Ovary (tissue), 9 donors: ENCODE measurements around the gene SPRR1A. TPM values are rescaled to one million over a fixed set of nuclear protein-coding genes. Genes with fewer than 3 reads are reported as not detected.

Experiments
- DNase-seq, 5 donors: peaks; one replicate each; pipeline ENCODE4 v3.0.0-alpha.2; 2019 to 2020
- H3K27ac ChIP-seq, 2 donors: fragments of 200-600 bp; one replicate each; pipeline versions ENCODE4 v1.5.1 to v1.8.0; 2019 to 2022
- H3K27me3 ChIP-seq: fragments of 200-600 bp; one replicate; pipeline ENCODE4 v1.8.0; 2022
- H3K36me3 ChIP-seq: fragments of 200-600 bp; sonication (generic); one replicate; pipeline ENCODE4 v1.5.1; 2019
- H3K4me1 ChIP-seq: one replicate; pipeline ENCODE4 v1.8.1; 2013; ENCODE audit warnings: mild to moderate bottlenecking, moderate library complexity; ENCODE audit not compliant: insufficient read depth
- H3K4me3 ChIP-seq: fragments of 200-600 bp; sonication (generic); one replicate; pipeline ENCODE4 v1.5.1; 2017
- H3K9me3 ChIP-seq, 2 donors: fragments of 200-600 bp in 1 of 2; sonication (generic) in 1 of 2; one replicate each; pipeline versions ENCODE4 v1.5.1 to v1.8.1; 2013 to 2019; ENCODE audit warnings: mild to moderate bottlenecking in 1 of 2, moderate library complexity in 1 of 2
- CTCF ChIP-seq, 3 donors: fragments of 450-650 bp in 2 of 3; fragments of 200-600 bp in 1 of 3; IDR thresholded peaks; one replicate each; pipeline versions ENCODE4 v1.5.1 to v1.8.0; 2016 to 2022; ENCODE audit warnings: antibody characterized with exemption in 3 of 3, mild to moderate bottlenecking in 1 of 3
- EP300 ChIP-seq: sonication (generic); formaldehyde crosslinking; IDR thresholded peaks from one replicate; pipeline ENCODE4 v1.6.1; 2017; ENCODE audit warnings: antibody characterized with exemption
- POLR2A ChIP-seq: fragments of 450-650 bp; IDR thresholded peaks from one replicate; pipeline ENCODE4 v1.6.1; 2017; ENCODE audit warnings: antibody characterized with exemption, mild to moderate bottlenecking, moderate library complexity
- WGBS, 3 donors: extraction: QIAGEN DNeasy Blood & Tissue Kit in 1 of 3; methylation state at CpG; one replicate each; pipeline versions ENCODE4 v1.1.5 to v1.1.7; 2013 to 2017; 5-methylcytosine and 5-hydroxymethylcytosine counted together
- intact Hi-C, 4 donors: fragments of 100-400 bp; cut with DNase I; formaldehyde crosslinking; loops; one replicate each; pipeline versions ENCODE4 v1.11.0 to v1.15.1; 2022 to 2023
- polyA plus RNA-seq, 2 donors: library from polyadenylated mRNA; stranded (reverse); fragments of 200-250 nt in 1 of 2; fragments of 350-450 nt in 1 of 2; fragmentation: Illumina TruSeq in 1 of 2; extraction: RNeasy Lipid Tissue Mini Kit (QIAGEN cat#74804) in 1 of 2; gene quantifications; one replicate each; pipeline ENCODE4 v1.2.3, GENCODE V29; 2013 to 2014
- total RNA-seq, 7 donors: library from RNA; depleted of rRNA in 2 of 7; stranded (reverse); fragments of >200 nt in 2 of 7; fragmentation: NEBNext Ultra II Directional in 3 of 7; extraction: Animal tissue kit (Norgen Biotek cat#: 25700) in 3 of 7; gene quantifications; one replicate each; pipeline versions ENCODE4 v1.1.0 to v1.2.4, GENCODE V29; 2016 to 2023
- donor health status: DM: no; HTN: no; CAD: no; lungs with moderate emphysema.
- donor health status: DM: no; HTN: no; CAD: no.
- donor health status: Bipolar disorder and iron deficiency.
- donor health status: DM: yes; HTN: yes; CAD: no.
- donor health status: DM: no; HTN: no; CAD: no.
- donor health status: DM: yes; HTN: yes; CAD: no.

SPRR1A gene
- total and polyA plus RNA-seq, 9 donors, result not detected

- H3K9me3 ChIP-seq, result no peaks in the 10 kb centered on the region
- intact Hi-C loops, result no loop called here
- no peak overlapping the region for H3K4me3 ChIP-seq
Measured at GRCh38 chr1:152972196-152972886, 11.5 kb upstream of the SPRR1A start.

DNA sequence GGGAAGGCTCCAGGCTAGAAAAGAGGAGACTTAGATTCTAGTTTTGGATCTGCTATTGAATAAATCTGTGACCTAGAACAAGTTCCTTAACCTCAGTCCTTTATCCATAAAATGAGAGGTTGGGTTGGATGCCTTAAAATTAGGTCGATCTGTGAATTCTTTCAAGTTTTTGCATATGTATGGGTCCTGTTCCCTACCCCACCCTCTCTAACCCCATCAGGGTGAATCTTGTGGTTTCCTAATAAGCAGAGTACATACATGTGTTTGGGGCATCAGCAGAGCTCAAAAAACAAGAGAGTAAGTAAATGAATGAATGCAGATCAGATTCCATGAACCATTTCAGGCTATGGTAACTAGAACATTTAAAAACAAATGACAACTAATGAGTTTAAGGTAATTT is 7.2 kb upstream of the SPRR1A start:
- intact Hi-C loops, result no loop called here
- H3K27ac ChIP-seq, result no peak overlapping the region
- no peaks in the 10 kb centered on the region for H3K4me1 ChIP-seq
- 79 to 85% (median 80%) methylated on average over 1 of the region's 1 CpG for WGBS, 3 donors
- TF ChIP-seq EP300 (no peak), POLR2A (no peak), CTCF (IDR thresholded peaks at IDR 0.05) (no peak)
- H3K36me3 ChIP-seq, result no peaks in the 10 kb centered on the region
- no peaks in the 10 kb centered on the region for H3K27me3 ChIP-seq
- DNase-seq, result no peak
- H3K4me3 ChIP-seq, result no peak overlapping the region
- H3K9me3 ChIP-seq, result no peaks in the 10 kb centered on the region

More at GRCh38 chr1:152972196-152972886, 11.5 kb upstream of the SPRR1A start:
- no peak for TF ChIP-seq POLR2A
- no peak for TF ChIP-seq CTCF (IDR thresholded peaks at IDR 0.05)
- TF ChIP-seq EP300, result no peak
- no peak for DNase-seq
- Histone ChIP-seq H3K27ac (no peak overlapping the region), H3K36me3 (no peaks in the 10 kb centered on the region), H3K4me1 (no peaks in the 10 kb centered on the region), H3K27me3 (no peaks in the 10 kb centered on the region)
- 85 to 90% (median 89%) methylated on average over 4 of the region's 4 CpGs for WGBS, 3 donors

- TF ChIP-seq EP300, result no peak
- TF ChIP-seq CTCF (IDR thresholded peaks at IDR 0.05), result no peak
- no peak for TF ChIP-seq POLR2A
- no peak for DNase-seq
- intact Hi-C loops, result no loop called here
Measured at GRCh38 chr1:152977614-152978013, 6.3 kb upstream of the SPRR1A start.

GRCh38 chr1:152980676-152981075 is 3.2 kb upstream of the SPRR1A start:
- H3K4me3 ChIP-seq, result no peak overlapping the region
- no peaks in the 10 kb centered on the region for H3K36me3 ChIP-seq
- TF ChIP-seq POLR2A, result no peak
- TF ChIP-seq CTCF (IDR thresholded peaks at IDR 0.05), result no peak
- TF ChIP-seq EP300, result no peak
- DNase-seq, result no peak
- no peaks in the 10 kb centered on the region for H3K27me3 ChIP-seq
- H3K9me3 ChIP-seq, result no peaks in the 10 kb centered on the region
- WGBS, 3 donors, result 91 to 97% (median 96%) methylated on average over 1 of the region's 1 CpG
- no peak overlapping the region for H3K27ac ChIP-seq
- intact Hi-C loops, result no loop called here
- no peaks in the 10 kb centered on the region for H3K4me1 ChIP-seq

More at GRCh38 chr1:152977614-152978013, 6.3 kb upstream of the SPRR1A start:
- H3K36me3 ChIP-seq, result no peaks in the 10 kb centered on the region
- H3K4me1 ChIP-seq, result no peaks in the 10 kb centered on the region
- H3K27me3 ChIP-seq, result no peaks in the 10 kb centered on the region
- H3K4me3 ChIP-seq, result no peak overlapping the region
- no peak overlapping the region for H3K27ac ChIP-seq
- H3K9me3 ChIP-seq, result no peaks in the 10 kb centered on the region
